NCI-H146 treated with DMSO at 0.1 percent for 48 hours (cell line): ENCODE measurements around the gene VWA3A.
"Not testable (repeated sequence)": the region's sequence is repeated elsewhere in the genome, so short reads cannot be mapped to it uniquely, and the experiment has no call there.

ENCODE experiments used
- DNase-seq: peaks from one replicate; lab custom pipeline; 2025; ENCODE audit not compliant: unreplicated experiment; lab: John Stamatoyannopoulos, UW

Gene VWA3A

DNA sequence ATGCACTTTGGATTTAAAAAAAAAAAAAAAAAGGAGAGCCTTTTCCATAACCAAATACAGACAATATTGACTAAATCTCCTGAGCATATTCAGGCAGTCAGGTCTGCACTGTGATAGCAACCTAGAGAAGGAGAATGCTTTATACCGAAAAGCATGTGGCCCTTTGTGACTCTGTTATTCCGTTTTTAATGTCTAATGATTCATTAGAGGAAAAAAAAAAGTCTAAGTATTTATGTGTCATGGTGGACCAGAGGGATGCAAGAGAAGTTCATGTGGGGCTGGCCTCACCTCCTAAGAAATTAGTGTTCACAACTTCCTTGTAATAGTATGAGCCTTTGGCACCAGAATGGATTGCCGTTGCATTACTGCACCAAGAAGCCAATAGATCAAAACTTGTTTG lies 11.3 kb upstream of the VWA3A start:
- no peak for DNase-seq

DNA sequence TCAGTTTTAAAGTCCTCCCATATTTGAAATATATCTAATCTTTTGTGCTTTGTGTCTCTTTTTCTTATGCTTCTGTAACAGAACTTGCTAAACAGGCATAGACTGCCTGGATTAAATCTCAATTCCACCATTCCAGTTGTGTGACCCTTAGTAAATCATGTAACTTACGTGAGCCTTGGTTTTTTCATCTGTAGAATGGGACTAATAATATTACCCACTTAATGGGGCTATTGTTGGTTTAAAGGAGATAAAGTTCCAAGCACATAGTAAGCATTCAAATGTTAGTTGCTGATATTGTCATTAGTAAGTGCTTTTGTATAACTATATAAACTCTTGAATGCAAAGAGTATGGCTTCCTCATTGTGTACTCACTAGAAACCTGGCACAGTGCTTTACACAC lies 5.9 kb upstream of the VWA3A start:
- no peak for DNase-seq

DNA sequence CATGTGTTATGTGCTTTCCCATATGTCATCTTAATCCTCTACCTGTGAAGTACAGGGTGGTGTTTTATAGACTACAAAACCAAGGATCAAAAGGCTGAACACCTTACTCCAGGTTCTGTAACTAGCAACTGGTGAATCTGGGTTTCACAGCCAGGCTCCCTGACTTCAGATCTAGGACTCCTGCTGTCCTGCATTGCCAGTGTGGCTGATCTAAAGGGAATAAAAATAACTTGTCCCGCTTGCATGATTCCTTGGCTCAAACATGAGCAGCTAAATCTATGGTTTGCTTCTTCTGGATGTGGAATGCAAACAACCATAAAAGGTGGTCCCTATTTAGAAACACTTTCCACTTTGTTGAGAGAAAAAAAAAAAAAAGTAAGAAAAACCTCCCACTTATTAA lies 3.7 kb upstream of the VWA3A start:
- DNase-seq, result no peak

DNA sequence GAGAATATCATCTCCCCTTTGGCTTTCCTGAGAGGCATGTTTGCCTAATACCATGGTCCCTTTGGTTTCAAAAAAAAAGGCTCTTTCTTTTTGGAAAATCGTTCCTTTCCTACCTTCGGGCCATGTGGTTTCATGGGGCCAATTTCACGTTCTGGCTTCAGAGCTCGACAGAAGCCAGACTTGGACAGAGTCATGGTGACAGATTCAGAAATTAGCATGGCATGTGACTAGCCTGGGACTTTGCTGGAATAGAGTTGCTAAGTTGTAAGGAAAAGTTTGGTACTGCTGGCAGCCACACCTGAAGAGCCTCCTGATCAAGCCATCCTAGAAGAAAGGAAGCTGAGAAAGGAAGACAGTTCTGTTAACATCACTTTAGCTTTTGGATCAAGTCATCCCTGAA lies 2.4 kb upstream of the VWA3A start:
- DNase-seq, result no peak

DNA sequence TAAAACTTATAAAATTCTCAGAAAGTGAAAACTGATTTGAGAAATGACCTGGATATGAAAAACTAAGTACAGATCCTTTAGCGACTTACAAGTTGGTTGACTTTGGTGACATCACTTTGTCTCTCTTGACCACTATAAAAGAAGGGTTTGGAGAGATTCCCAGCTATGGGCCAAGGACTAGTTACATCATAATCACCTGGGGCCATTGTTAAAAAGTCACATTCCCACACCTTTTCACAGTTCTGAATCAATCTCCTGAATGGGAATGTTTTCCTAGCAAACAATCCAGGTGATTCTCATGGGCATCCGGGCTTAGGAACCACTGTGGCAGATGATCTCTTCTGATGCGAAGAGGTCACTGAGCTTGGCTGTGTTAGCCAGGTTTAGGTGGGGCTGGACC lies 620 bp upstream of the VWA3A start:
- peak; percentile 34 for DNase-seq

DNA sequence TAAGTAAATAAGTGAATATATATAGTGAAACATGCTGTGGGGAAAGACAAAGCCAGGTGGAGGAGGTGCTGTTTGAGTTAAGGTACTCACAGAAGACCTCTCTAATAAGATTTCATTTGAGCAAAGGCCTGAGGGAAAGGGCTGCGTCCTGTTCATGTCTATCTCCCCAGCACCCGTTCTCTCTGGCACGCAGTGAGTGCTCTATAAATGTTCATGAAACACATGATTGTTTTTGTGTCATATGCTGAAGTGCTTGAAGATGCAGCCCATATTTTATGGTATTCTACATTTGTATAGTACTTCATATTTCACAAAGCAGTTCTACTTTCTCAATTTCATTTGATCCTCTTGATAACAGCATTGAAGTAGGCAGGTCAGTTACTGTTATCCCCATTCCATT lies 990 bp downstream of the VWA3A start:
- no peak for DNase-seq

DNA sequence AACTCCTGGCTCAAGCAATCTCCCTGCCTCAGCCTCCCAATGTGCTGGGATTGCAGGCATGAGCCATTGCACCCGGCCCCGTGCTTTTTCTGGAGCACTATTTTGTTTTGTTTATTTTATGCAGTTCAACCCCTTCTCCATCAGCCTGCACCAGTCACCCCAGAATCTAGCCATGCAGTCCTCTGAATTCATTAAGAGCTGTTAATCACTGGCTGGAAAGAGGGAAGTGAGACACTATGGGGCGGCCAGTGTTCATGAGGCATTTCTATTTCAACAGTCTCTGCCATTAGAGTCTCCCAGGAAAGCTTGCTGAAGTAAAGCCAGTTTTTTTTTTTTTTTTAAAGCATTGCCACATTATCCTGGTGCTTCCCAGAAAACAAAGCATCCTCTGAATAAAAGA lies 1.7 kb downstream of the VWA3A start:
- DNase-seq, result no peak

DNA sequence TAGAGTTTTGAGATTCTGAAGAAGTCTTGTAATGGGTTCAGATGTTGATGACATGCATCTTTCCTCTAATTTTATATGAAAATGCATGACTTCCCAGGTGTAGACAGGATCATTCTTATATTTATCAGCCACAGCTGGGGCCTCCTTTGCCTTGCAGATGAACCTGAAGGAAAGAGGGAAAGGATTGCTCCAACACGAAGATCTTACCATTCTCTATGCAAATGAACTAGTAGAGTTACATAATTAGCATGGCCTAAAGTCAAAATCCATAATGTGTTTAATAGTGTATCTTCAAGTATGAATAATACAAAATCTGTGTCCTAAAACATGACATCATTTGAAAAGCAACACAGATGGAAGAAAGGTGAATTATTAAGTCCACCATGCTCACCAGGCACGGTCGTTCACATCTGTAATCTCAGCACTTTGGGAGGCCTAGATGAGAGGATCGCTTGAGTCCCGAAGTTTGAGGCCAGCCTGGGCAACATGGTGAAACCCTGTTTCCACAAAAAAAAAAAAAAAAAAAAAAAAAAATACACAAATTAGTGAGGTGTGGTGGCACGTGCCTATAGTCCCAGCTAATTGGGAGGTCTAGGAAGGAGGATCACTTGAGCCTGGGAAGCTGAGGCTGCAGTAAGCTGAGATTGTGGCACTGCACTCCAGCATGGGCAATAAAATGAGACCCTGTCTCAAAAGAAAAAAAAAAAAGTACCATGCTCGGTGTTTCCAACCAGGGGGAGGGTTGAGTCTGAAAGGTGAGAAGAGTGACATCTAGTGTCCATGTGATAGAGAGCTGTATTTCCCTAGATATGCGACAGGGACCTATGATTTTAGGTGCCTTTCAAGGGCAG lies 6.3 kb downstream of the VWA3A start:
- DNase-seq, result peak; percentile 52

DNA sequence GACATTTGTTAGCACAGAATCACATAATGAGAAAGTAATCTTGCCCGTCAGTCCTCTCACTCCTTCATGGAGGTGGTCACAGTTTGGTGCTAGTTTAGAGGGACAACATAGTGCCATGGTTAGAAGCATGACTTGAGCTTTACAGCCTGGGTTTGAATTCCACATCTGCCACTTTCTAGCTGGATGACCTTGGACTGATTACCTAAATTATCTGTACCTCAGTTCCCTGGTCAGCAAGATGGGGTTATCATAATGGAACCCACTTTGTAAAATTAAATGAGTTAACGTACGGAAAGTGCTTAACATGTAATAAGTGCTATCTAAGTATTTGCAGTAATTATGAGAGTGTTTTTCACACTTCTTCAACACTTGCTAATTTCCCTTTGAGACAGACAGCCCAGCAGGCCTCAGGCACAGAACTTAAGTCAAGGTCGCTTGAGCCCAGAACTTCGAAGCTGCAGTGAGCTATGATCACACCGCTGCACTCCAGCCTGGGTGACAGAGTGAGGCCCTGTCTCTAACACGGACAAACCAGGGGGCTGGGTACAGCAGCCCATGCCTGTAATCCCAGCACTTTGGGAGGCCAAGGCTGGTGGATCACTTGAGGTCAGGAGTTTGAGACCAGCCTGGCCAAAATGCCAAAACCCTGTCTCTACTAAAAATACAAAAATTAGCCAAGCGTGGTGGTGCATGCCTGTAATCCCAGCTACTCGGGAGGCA lies 7.1 kb downstream of the VWA3A start:
- DNase-seq, result no peak

DNA sequence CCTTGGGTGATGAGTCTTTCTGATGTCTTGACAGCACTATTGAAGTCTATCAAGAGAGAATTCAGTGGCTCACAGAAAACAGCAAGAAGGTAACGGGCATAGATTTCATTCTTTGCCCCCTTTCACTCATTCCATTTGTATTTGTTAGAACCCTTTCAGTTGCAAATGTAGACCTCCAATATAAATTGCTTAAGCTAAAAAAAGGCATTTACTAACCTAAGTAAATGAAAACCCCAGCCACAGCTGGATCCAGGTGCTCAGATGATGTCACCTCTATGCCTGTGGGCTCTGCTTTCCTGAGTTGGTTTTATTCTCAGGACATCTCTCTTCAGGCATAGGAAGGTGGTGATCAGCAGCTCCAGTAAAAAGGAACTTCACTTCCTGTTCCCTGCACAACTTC lies 11.1 kb downstream of the VWA3A start:
- no peak for DNase-seq

DNA sequence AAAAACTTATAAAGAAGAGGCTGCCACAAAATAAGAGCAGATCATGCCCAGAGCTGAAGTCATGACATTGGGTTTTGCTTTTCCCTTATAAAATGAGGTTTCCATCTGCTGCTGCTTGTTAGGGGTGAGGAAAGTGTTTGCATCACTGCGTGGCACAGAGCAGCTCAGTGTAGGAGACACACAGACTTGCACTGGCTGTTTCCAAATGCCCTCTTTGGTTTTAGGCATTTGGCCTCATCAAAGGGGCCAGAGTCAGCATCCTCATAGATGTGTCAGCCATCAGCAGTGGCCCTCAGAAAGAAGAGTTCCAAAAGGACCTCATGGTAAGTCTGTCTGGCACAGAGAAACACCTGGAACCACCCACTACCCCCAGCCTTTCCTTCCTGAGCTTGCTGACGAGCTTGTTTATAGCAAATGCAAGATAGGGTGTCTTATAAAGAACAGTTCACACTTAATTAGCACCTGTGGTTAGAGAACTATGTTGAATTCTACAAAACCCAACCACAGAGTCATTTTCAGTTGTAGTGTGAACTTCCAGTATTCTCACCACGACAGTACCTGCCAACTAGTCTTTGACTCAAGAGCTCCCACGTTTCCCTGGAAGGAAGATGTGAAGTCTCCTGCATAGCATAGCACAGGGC lies 17.0 kb downstream of the VWA3A start:
- DNase-seq, result no peak

DNA sequence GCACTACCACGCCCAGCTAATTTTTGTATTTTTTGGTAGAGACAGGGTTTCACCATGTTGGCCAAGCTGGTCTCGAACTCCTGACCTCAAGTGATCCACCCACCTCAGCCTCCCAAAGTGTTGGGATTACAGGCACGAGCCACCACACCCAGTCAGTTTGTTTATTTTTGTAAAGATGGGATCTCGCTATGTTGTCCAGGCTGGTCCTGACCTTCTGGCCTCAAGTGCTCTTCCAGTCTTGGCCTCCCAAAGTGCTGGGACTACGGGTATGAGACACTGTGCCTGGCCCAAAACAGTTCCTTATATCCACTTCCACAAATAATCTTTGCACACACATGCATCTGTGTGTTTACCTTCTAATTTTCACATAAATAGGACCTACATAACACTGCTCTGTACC lies 19.3 kb downstream of the VWA3A start:
- not testable (repeated sequence) for DNase-seq

DNA sequence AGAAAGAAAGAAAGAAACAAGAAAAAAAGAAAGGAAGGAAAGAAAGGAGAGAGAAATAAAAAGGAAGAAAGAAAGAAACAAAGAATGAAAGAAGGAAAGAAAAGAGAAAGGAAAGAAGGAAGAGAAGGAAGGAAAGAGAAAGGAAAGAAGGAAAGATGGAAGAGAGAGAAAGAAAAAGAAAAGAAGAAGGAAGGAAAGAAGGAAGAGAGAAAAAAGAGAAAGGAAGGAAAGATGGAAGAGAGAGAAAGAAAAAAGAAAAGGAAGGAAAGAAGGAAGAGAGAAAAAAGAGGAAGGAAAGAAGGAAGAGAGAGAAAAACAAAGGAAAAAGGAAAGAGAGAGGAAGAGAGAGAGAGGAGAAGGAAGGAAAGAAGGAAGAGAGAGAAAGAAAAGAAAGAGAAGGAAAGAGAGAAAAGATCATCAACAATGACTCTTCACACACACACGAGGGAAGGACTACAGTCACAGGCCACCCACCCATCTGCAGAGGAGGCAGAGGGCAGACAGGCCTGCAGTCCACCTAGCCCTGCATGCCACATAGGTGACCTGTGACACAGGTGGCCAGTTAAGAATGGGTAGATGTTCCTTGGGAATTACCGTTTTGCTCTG lies 23.9 kb downstream of the VWA3A start:
- DNase-seq, result no peak

DNA sequence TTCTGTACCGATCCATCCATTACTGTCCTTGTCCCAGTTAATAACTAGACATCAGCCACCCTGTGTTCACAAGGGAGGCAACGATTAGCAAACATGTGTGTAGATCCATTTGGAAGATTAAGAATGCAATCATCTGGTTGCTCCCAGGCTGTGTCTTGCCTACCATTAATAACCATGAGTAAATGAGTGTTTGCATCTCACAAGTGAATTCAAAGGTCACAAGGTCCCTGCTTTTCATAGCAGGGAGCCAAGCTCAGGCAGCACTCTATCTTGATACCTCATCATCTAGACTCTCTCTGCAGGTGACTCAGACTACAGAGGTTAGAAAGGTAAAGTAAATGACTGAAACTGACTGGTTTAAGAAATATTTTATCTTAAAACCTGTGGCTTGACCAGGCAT lies 25.3 kb downstream of the VWA3A start:
- DNase-seq, result no peak

DNA sequence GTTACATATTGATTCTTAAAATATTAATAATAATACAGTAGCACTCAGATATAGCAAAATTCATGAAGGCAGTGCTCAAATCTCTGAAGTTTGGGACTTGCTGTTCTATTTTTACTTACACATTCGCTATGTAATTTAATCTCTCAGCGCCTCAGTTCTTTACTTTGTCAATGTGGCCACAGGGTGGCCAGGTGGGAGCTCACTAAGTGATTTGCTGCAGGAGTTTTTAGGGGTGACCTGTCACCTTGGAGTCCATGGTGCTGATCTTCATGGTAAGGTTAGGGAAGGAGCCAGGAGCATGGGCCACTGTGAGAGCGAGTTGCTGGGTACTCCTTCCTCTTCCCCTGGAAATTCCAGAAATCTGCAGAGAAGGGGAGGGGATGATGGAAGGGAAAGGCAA lies 28.1 kb downstream of the VWA3A start:
- no peak for DNase-seq

DNA sequence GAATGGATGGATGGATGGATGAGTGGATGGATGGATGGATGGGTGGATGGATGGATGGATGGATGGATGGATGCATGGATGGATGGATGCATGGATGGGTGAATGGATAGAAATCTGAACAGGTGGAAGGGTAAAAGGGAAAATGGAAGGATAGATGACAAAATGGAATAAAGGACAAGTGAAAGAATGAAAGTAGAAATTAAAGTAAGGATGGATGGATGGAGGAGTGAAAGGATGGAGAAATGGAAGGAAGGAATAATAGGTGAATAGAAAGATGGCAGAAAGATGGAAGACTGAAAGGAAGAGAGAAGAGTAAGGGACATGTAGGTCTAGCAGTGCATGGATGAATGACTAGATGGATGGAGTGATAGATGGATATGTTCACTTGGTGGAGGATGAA lies 29.9 kb downstream of the VWA3A start:
- no peak for DNase-seq

DNA sequence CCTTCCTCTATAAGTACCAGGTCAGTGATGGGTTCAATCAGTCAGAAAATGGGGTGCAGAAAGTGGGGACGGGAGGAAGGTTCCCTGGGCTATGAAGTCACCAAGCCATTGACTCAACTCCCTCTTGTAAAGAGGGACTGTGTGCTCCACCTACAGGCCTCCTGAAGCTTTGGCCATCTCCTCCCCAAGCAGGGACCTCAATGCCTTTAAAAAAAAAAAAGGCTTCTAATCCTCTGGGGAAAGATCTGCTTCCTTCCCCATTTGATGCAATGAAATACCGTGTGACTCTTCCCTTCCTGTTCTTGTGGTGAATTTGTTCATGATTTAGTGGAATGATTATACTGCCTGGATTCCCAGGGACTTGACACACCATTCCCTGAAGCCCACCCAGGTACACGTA lies 30.8 kb downstream of the VWA3A start:
- DNase-seq, result no peak

DNA sequence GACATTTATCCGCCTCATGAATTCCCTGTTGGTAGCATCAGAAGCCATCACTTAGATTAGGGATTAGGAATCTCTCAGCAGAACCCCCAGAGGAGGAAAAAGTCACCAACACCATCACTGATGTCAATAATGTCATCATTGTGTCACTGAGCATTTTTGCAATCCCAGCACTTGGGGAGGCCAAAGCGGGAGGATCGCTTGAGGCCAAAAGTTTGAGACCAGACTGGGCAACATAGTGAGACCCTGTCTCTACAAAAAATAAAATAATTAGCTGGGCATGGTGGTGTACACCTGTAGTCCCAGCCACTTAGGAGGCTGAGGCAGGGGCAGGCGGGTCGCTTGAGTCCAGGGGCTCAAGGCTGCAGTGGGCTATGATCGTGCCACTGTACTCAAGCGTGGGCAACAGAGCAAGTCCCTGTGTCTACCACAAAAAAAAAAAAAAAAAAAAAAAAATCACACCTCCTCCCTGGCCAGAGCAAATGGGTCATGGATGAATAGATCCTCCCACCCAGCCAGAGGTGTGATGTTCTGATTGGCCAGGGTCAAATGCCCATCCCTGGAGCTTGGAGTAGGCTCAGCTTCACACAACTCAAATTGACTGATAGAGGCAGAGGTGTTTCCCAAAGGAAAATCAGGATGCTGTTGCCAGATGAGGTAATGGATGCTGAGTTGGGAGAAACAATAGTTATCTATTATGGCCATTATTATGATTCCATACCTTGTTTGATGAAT lies 31.6 kb downstream of the VWA3A start:
- DNase-seq, result no peak

DNA sequence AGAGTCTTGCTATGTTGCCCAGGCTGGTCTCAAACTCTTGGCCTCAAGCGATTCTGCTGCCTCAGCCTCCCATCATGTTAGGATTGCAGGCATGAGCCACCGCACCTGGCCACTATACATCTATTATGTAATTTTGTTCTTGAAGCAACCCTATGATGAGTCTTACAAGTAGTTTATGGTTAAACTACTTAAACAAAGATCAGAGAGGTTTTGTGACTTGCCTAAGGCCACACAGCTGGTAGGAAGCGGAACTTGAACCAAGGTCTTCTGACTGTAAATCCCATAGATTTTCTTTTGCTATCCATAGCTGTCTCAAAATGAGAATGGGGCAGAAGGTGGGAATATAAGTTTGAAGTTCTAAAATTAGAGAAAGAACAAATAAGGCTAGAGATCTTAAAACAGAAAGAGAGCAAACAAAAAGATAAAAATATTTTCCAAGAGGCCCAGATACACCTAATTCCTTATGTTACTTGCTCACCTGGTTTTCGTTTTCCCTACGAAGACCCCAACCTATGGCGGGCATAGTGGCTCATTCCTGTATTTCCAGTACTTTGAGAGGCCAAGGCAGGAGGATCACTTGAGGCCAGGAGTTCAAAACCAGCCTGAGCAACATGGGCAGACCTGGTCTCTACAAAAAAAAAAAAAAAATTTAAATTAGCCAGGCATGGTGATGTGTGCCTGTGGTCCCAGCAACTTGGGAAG lies 32.4 kb downstream of the VWA3A start:
- no peak for DNase-seq

DNA sequence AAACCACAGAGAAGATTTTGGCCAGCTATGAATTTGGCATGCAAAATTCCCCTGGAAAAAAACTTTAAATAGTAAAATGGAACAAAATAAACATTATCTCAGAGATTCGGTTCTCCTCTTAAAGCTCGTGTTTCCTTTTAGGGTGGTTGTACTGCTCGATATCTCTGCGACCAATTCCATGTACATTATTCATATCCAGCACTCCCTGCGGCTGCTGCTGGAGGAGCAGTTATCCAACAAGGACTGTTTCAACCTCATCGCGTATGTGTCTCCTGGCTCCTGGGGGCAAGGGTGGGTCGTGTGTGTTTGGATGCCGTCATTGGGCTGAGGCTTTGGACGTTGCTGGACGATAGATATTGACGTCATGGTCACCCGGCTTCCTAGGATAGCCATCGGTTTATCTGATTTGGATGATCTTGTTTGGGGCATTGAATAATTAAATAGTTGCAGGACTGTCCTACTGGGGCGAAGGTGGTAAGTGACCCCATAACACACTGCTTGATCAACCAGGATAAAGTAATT lies 33.8 kb downstream of the VWA3A start:
- no peak for DNase-seq
